ENCODE data around the gene TRH.
"Not testable (repeated sequence)": the region's sequence is repeated elsewhere in the genome, so short reads cannot be mapped to it uniquely, and the experiment has no call there.

The TRH gene

GRCh38 chr3:129985113-129985512 is 10.6 kb downstream of the TRH start:
- TF ChIP-seq CTCF (IDR thresholded peaks at IDR 0.05; ENCODE audit: insufficient read depth, missing control alignments) = no peak
- DNase-seq (ENCODE audit: insufficient read length, low spot score) = peak; percentile 58
- FAIRE-seq = no peak

- FAIRE-seq = no peak
- no peak for TF ChIP-seq CTCF (IDR thresholded peaks at IDR 0.05; ENCODE audit: insufficient read depth, missing control alignments)
- DNase-seq (ENCODE audit: insufficient read length, low spot score) = no peak
Measured at GRCh38 chr3:129988429-129988828, 13.9 kb downstream of the TRH start.

GRCh38 chr3:129989414-129989813 is 14.9 kb downstream of the TRH start:
- DNase-seq (ENCODE audit: insufficient read length, low spot score) (no peak), FAIRE-seq (no peak)
- TF ChIP-seq CTCF (IDR thresholded peaks at IDR 0.05; ENCODE audit: insufficient read depth, missing control alignments) = no peak

- FAIRE-seq = no peak
- TF ChIP-seq CTCF (IDR thresholded peaks at IDR 0.05; ENCODE audit: insufficient read depth, missing control alignments) = peak; percentile 9
- DNase-seq (ENCODE audit: insufficient read length, low spot score) = no peak
Measured at GRCh38 chr3:129992781-129993180, 18.3 kb downstream of the TRH start.

GRCh38 chr3:129994883-129995559 is 20.5 kb downstream of the TRH start:
- no peak for TF ChIP-seq CTCF (IDR thresholded peaks at IDR 0.05; ENCODE audit: insufficient read depth, missing control alignments)
- DNase-seq (ENCODE audit: insufficient read length, low spot score) = no peak
- FAIRE-seq = no peak

GRCh38 chr3:129996073-129996472 is 21.6 kb downstream of the TRH start:
- FAIRE-seq = no peak
- no peak for TF ChIP-seq CTCF (IDR thresholded peaks at IDR 0.05; ENCODE audit: insufficient read depth, missing control alignments)
- DNase-seq (ENCODE audit: insufficient read length, low spot score) = no peak

GRCh38 chr3:129999176-129999575 is 24.7 kb downstream of the TRH start:
- not testable (repeated sequence) for FAIRE-seq; DNase-seq (ENCODE audit: insufficient read length, low spot score)

Measured in D721Med (cell line).